Left hindlimb (tissue), 1 donor: ENCODE results near the gene NRSN2.
"Not testable (repeated sequence)": the region's sequence is repeated elsewhere in the genome, so short reads cannot be mapped to it uniquely, and the experiment has no call there.

ENCODE experiments used
- DNase-seq: peaks from one replicate; pipeline ENCODE4 v3.0.0-alpha.2; 2018

NRSN2 gene

GRCh38 chr20:354298-354977 is 7.5 kb downstream of the NRSN2 start:
- DNase-seq: peak; percentile 80

GRCh38 chr20:356154-356553 is 9.2 kb downstream of the NRSN2 start:
- DNase-seq: not testable (repeated sequence)

- DNase-seq: no peak
Observed at GRCh38 chr20:356745-357144, 9.8 kb downstream of the NRSN2 start.

GRCh38 chr20:358891-359555 is 12.1 kb downstream of the NRSN2 start:
- no peak for DNase-seq

- DNase-seq: no peak
Observed at GRCh38 chr20:361561-361960, 14.7 kb downstream of the NRSN2 start.

- DNase-seq: peak; percentile 75
Observed at GRCh38 chr20:362271-363254, 15.7 kb downstream of the NRSN2 start.

- no peak for DNase-seq
Observed at GRCh38 chr20:363319-364078, 16.6 kb downstream of the NRSN2 start.

GRCh38 chr20:364905-365794 is 18.2 kb downstream of the NRSN2 start:
- DNase-seq: no peak

- DNase-seq: no peak
Observed at GRCh38 chr20:366041-366718, 19.3 kb downstream of the NRSN2 start.

- DNase-seq: no peak
Observed at GRCh38 chr20:366719-367485, 20.0 kb downstream of the NRSN2 start.

GRCh38 chr20:367486-367887 is 20.6 kb downstream of the NRSN2 start:
- DNase-seq: no peak

GRCh38 chr20:368915-369314 is 22.0 kb downstream of the NRSN2 start:
- DNase-seq: no peak

- no peak for DNase-seq
Observed at GRCh38 chr20:370151-370600, 23.3 kb downstream of the NRSN2 start.

GRCh38 chr20:370977-371754 is 24.3 kb downstream of the NRSN2 start:
- DNase-seq: no peak

GRCh38 chr20:371755-372542 is 25.0 kb downstream of the NRSN2 start:
- no peak for DNase-seq

- DNase-seq: not testable (repeated sequence)
Observed at GRCh38 chr20:372543-373082, 25.7 kb downstream of the NRSN2 start.

GRCh38 chr20:373171-373890 is 26.4 kb downstream of the NRSN2 start:
- DNase-seq: no peak
